Activated CD4-positive, alpha-beta T cell treated with anti-CD3 and anti-CD28 coated beads for 36 hours (primary cell): Measurements from ENCODE around the gene VAT1L. TPM values are rescaled to one million over a fixed set of nuclear protein-coding genes. Genes with fewer than 3 reads are reported as not detected.
A peak's percentile ranks its signal among the peaks of the same experiment; 100 is the strongest.
"Not testable (repeated sequence)": the region's sequence is repeated elsewhere in the genome, so short reads cannot be mapped to it uniquely, and the experiment has no call there.

ENCODE experiments used
- ATAC-seq: fragments of 200-7000 bp; cut with Tn5 transposase; one replicate; pipeline ENCODE4 v1.10.0; 2021; ENCODE audit warnings: mild to moderate bottlenecking, moderate library complexity
- CTCF ChIA-PET: fragments of 350-600 bp; sonication (Branson Sonifier 250); formaldehyde crosslinking; loops from one replicate; lab custom pipeline; 2021; ENCODE audit warnings: antibody characterized with exemption; lab: Charles Lee
- POLR2A ChIA-PET: fragments of 350-600 bp; sonication (Branson Sonifier 250); formaldehyde crosslinking; loops from one replicate; lab custom pipeline; 2021; ENCODE audit warnings: antibody characterized with exemption, inconsistent platforms; lab: Charles Lee
- DNase-seq: peaks from one replicate; pipeline ENCODE4 v3.0.0-alpha.2; 2020
- H3K27ac Mint-ChIP-seq: one replicate; pipeline ENCODE4 v1.8.0; 2021; ENCODE audit warnings: mixed read lengths
- H3K27me3 Mint-ChIP-seq: one replicate; pipeline ENCODE4 v1.8.0; 2021; ENCODE audit warnings: mixed read lengths
- H3K36me3 Mint-ChIP-seq: one replicate; pipeline ENCODE4 v1.8.0; 2021; ENCODE audit warnings: low read depth, mixed read lengths
- H3K4me1 Mint-ChIP-seq: one replicate; pipeline ENCODE4 v1.8.0; 2021; ENCODE audit warnings: mixed read lengths
- H3K4me3 Mint-ChIP-seq: one replicate; pipeline ENCODE4 v1.8.0; 2021; ENCODE audit warnings: mild to moderate bottlenecking, moderate library complexity, mixed read lengths
- H3K9me3 Mint-ChIP-seq: one replicate; pipeline ENCODE4 v1.8.0; 2021; ENCODE audit warnings: low read depth, mixed read lengths
- intact Hi-C, 2 experiments: fragments of 100-400 bp; cut with DNase I in 1 of 2; cut with micrococcal nuclease in 1 of 2; formaldehyde crosslinking; loops; one replicate each; pipeline versions ENCODE4 v1.14.2 to v1.15.1; 2022 to 2024; cut with DNase I, micrococcal nuclease
- total RNA-seq, 2 experiments: library from RNA; stranded (reverse); gene quantifications; one replicate each; pipeline ENCODE4 v1.2.3, GENCODE V29; 2021

The VAT1L gene
- total RNA-seq, 2 experiments from 2014 or later, result 0.05 TPM; not detected in 1

- ChIA-PET CTCF (interaction anchor here (0.6 kb wide), 2 partner anchors 17 to 444 kb away, joined by 3 read pairs; no protein-coding TSS in a partner anchor), POLR2A (interaction anchor here (0.8 kb wide), 1 partner anchor 63 kb away, joined by 4 read pairs; no protein-coding TSS in a partner anchor)
- Mint-ChIP-seq H3K27me3 (peaks cover 8% of the 10 kb centered on the region), H3K27ac (no peak overlapping the region), H3K9me3 (no peaks in the 10 kb centered on the region), H3K4me3 (no peak overlapping the region), H3K36me3 (no peaks in the 10 kb centered on the region), H3K4me1 (no peaks in the 10 kb centered on the region)
- intact Hi-C loops, result no loop called here
- ATAC-seq (no peak), DNase-seq (no peak)
These were observed 201.5 kb downstream of the VAT1L start for GRCh38 chr16:77989846-77990245.

- Mint-ChIP-seq H3K27ac (no peak overlapping the region), H3K9me3 (peaks cover 9% of the 10 kb centered on the region), H3K4me3 (no peak overlapping the region), H3K4me1 (no peaks in the 10 kb centered on the region), H3K27me3 (peaks cover 6% of the 10 kb centered on the region), H3K36me3 (no peaks in the 10 kb centered on the region)
- no peak for ATAC-seq
- DNase-seq, result no peak
- ChIA-PET CTCF (no interaction called here), POLR2A (no interaction called here)
- intact Hi-C loops, result no loop called here
These were observed 203.3 kb downstream of the VAT1L start for GRCh38 chr16:77991701-77992100.

GRCh38 chr16:77992381-77992780, 204.0 kb downstream of the VAT1L start:
- H3K36me3 Mint-ChIP-seq, POLR2A ChIA-PET, CTCF ChIA-PET, H3K27ac Mint-ChIP-seq, H3K27me3 Mint-ChIP-seq, H3K4me1 Mint-ChIP-seq, DNase-seq, H3K4me3 Mint-ChIP-seq, ATAC-seq, intact Hi-C loops, H3K9me3 Mint-ChIP-seq: not testable (repeated sequence)

GRCh38 chr16:77993111-77993985, 205.0 kb downstream of the VAT1L start:
- no peak for ATAC-seq
- DNase-seq, result no peak
- ChIA-PET POLR2A (no interaction called here), CTCF (interaction anchor here (0.9 kb wide), 1 partner anchor 9 kb away, joined by 3 read pairs; no protein-coding TSS in a partner anchor)
- Mint-ChIP-seq H3K4me3 (no peak overlapping the region), H3K9me3 (peaks cover 9% of the 10 kb centered on the region), H3K27me3 (peaks cover 6% of the 10 kb centered on the region), H3K27ac (no peak overlapping the region), H3K36me3 (no peaks in the 10 kb centered on the region), H3K4me1 (no peaks in the 10 kb centered on the region)
- intact Hi-C loops, result no loop called here

- Mint-ChIP-seq H3K36me3 (no peaks in the 10 kb centered on the region), H3K4me1 (no peaks in the 10 kb centered on the region), H3K27ac (no peak overlapping the region), H3K9me3 (peaks cover 9% of the 10 kb centered on the region), H3K27me3 (peaks cover 13% of the 10 kb centered on the region), H3K4me3 (no peak overlapping the region)
- POLR2A ChIA-PET, result no interaction called here
- intact Hi-C loops, result no loop called here
- CTCF ChIA-PET, result interaction anchor here (1.2 kb wide), 1 partner anchor 24 kb away, joined by 3 read pairs; no protein-coding TSS in a partner anchor
- DNase-seq, result no peak
- no peak for ATAC-seq
These were observed 207.6 kb downstream of the VAT1L start for GRCh38 chr16:77995843-77996455.

GRCh38 chr16:77998350-77999023, 210.1 kb downstream of the VAT1L start:
- ChIA-PET CTCF (no interaction called here), POLR2A (interaction anchor here (0.6 kb wide), 1 partner anchor 30 kb away, joined by 3 read pairs; no protein-coding TSS in a partner anchor)
- DNase-seq, result no peak
- Mint-ChIP-seq H3K4me3 (no peak overlapping the region), H3K36me3 (no peaks in the 10 kb centered on the region), H3K27me3 (peaks cover 11% of the 10 kb centered on the region), H3K27ac (no peak overlapping the region), H3K4me1 (no peaks in the 10 kb centered on the region), H3K9me3 (peaks cover 9% of the 10 kb centered on the region)
- ATAC-seq, result no peak
- intact Hi-C loops, result no loop called here

GRCh38 chr16:78001451-78002025, 213.2 kb downstream of the VAT1L start:
- Mint-ChIP-seq H3K27ac (no peak overlapping the region), H3K9me3 (no peaks in the 10 kb centered on the region), H3K4me3 (no peak overlapping the region), H3K27me3 (peaks cover 14% of the 10 kb centered on the region), H3K36me3 (no peaks in the 10 kb centered on the region), H3K4me1 (no peaks in the 10 kb centered on the region)
- ChIA-PET POLR2A (no interaction called here), CTCF (interaction anchor here (0.5 to 2.8 kb wide), 9 partner anchors 10 to 742 kb away, joined by 3 to 14 read pairs (median 4); no protein-coding TSS in a partner anchor)
- ATAC-seq, result no peak
- DNase-seq, result no peak
- intact Hi-C loops, result loop anchor here in 1 of 2 experiments (2.0 to 10.0 kb wide), 3 partner anchors 97 to 767 kb away; partner anchors contain the start of genes NUDT7 and WWOX

GRCh38 chr16:78002915-78003538, 214.7 kb downstream of the VAT1L start:
- Mint-ChIP-seq H3K36me3 (no peaks in the 10 kb centered on the region), H3K9me3 (no peaks in the 10 kb centered on the region), H3K27me3 (peaks cover 16% of the 10 kb centered on the region), H3K4me3 (no peak overlapping the region), H3K4me1 (no peaks in the 10 kb centered on the region), H3K27ac (no peak overlapping the region)
- ChIA-PET POLR2A (no interaction called here), CTCF (interaction anchor here (0.6 to 2.8 kb wide), 24 partner anchors 9 to 435 kb away, joined by 3 to 14 read pairs (median 3); partner anchors contain the start of gene CLEC3A)
- DNase-seq (peak; percentile 90), ATAC-seq (peak; percentile 99)
- intact Hi-C loops, result loop anchor here (1.0 to 10.0 kb wide), 6 partner anchors 32 to 768 kb away; partner anchors contain the start of genes WWOX (in 2 of the 2) and NUDT7 (in 1 of the 2)

- H3K4me1 Mint-ChIP-seq, result no peaks in the 10 kb centered on the region
- no peaks in the 10 kb centered on the region for H3K9me3 Mint-ChIP-seq
- H3K36me3 Mint-ChIP-seq, result no peaks in the 10 kb centered on the region
- DNase-seq, result no peak
- H3K4me3 Mint-ChIP-seq, result no peak overlapping the region
- no peak overlapping the region for H3K27ac Mint-ChIP-seq
- ATAC-seq, result no peak
- H3K27me3 Mint-ChIP-seq, result peaks cover 12% of the 10 kb centered on the region
- ChIA-PET CTCF (interaction anchor here (0.7 to 2.8 kb wide), 5 partner anchors 7 to 244 kb away, joined by 3 to 14 read pairs (median 3); no protein-coding TSS in a partner anchor), POLR2A (no interaction called here)
- intact Hi-C loops, result loop anchor here in 1 of 2 experiments (5.0 to 10.0 kb wide), 2 partner anchors 282 to 770 kb away; partner anchors contain the start of gene NUDT7
These were observed 216.2 kb downstream of the VAT1L start for GRCh38 chr16:78004517-78004916.

- CTCF ChIA-PET, result no interaction called here
- ATAC-seq (no peak), DNase-seq (peak; percentile 18)
- H3K36me3 Mint-ChIP-seq, result no peaks in the 10 kb centered on the region
- H3K27ac Mint-ChIP-seq, result no peak overlapping the region
- no peaks in the 10 kb centered on the region for H3K9me3 Mint-ChIP-seq
- no peaks in the 10 kb centered on the region for H3K4me1 Mint-ChIP-seq
- peaks cover 7% of the 10 kb centered on the region for H3K27me3 Mint-ChIP-seq
- H3K4me3 Mint-ChIP-seq, result no peak overlapping the region
- intact Hi-C loops, result loop anchor here in 1 of 2 experiments (10.0 kb wide), 1 partner anchor 771 kb away; no protein-coding TSS in a partner anchor
- POLR2A ChIA-PET, result no interaction called here
These were observed 217.5 kb downstream of the VAT1L start for GRCh38 chr16:78005881-78006280.
